Measurements from ENCODE around the gene GUCY2D. TPM values are rescaled to one million over a fixed set of nuclear protein-coding genes. Genes with fewer than 3 reads are reported as not detected.

GUCY2D gene
- total and polyA plus RNA-seq, 5 donors: 0.09 to 0.85 (median 0.27) TPM; not detected in 1

- intact Hi-C loops (cut with DNase I): loop anchor here in 3 of 4 donors (2.0 to 5.0 kb wide), 5 partner anchors 65 to 245 kb away; no protein-coding TSS in a partner anchor
- H3K4me3 ChIP-seq (ENCODE audit: low read length): no peak overlapping the region
- 85% methylated on average over 2 of the region's 2 CpGs for WGBS
- H3K27me3 ChIP-seq (ENCODE audit: control insufficient read depth, insufficient read depth): no peaks in the 10 kb centered on the region
- ATAC-seq (no peak), DNase-seq (no peak)
- H3K4me1 ChIP-seq (ENCODE audit: control insufficient read depth, insufficient read depth, low read length): peaks cover 1% of the 10 kb centered on the region
- H3K9me3 ChIP-seq (ENCODE audit: control insufficient read depth, low read length): no peaks in the 10 kb centered on the region
- H3K27ac ChIP-seq (ENCODE audit: low read length): no peak overlapping the region
Measured at GRCh38 chr17:7992516-7992915, 9.9 kb upstream of the GUCY2D start.

- intact Hi-C loops (cut with DNase I): loop anchor here in 3 of 4 donors (2.0 to 5.0 kb wide), 5 partner anchors 64 to 246 kb away; no protein-coding TSS in a partner anchor
- Histone ChIP-seq H3K27me3 (ENCODE audit: control insufficient read depth, insufficient read depth) (no peaks in the 10 kb centered on the region), H3K9me3 (ENCODE audit: control insufficient read depth, low read length) (no peaks in the 10 kb centered on the region), H3K4me3 (ENCODE audit: low read length) (no peak overlapping the region), H3K4me1 (ENCODE audit: control insufficient read depth, insufficient read depth, low read length) (peaks cover 1% of the 10 kb centered on the region), H3K27ac (ENCODE audit: low read length) (no peak overlapping the region)
- WGBS: 74% methylated on average over 3 of the region's 3 CpGs
- no peak for DNase-seq
- no peak for ATAC-seq
Measured at GRCh38 chr17:7992924-7993323, 9.5 kb upstream of the GUCY2D start.

- DNase-seq (no peak), ATAC-seq (no peak)
- 72% methylated on average over 27 of the region's 27 CpGs for WGBS
- Histone ChIP-seq H3K9me3 (ENCODE audit: control insufficient read depth, low read length) (no peaks in the 10 kb centered on the region), H3K27me3 (ENCODE audit: control insufficient read depth, insufficient read depth) (no peaks in the 10 kb centered on the region), H3K4me1 (ENCODE audit: control insufficient read depth, insufficient read depth, low read length) (peaks cover 1% of the 10 kb centered on the region), H3K27ac (ENCODE audit: low read length) (peak overlapping the region; percentile 2), H3K4me3 (ENCODE audit: low read length) (no peak overlapping the region)
- intact Hi-C loops (cut with DNase I): loop anchor here in 3 of 4 donors (2.0 to 5.0 kb wide), 5 partner anchors 63 to 247 kb away; no protein-coding TSS in a partner anchor
Measured at GRCh38 chr17:7993972-7994589, 8.3 kb upstream of the GUCY2D start.

- no peaks in the 10 kb centered on the region for H3K27me3 ChIP-seq (ENCODE audit: control insufficient read depth, insufficient read depth)
- no peak overlapping the region for H3K27ac ChIP-seq (ENCODE audit: low read length)
- intact Hi-C loops (cut with DNase I): no loop called here
- peaks cover 1% of the 10 kb centered on the region for H3K4me1 ChIP-seq (ENCODE audit: control insufficient read depth, insufficient read depth, low read length)
- 94% methylated on average over 2 of the region's 2 CpGs for WGBS
- DNase-seq (no peak), ATAC-seq (no peak)
- no peaks in the 10 kb centered on the region for H3K9me3 ChIP-seq (ENCODE audit: control insufficient read depth, low read length)
- H3K4me3 ChIP-seq (ENCODE audit: low read length): no peak overlapping the region
Measured at GRCh38 chr17:7995724-7996123, 6.7 kb upstream of the GUCY2D start.

GRCh38 chr17:7997186-7997585, 5.2 kb upstream of the GUCY2D start:
- Histone ChIP-seq H3K4me3 (ENCODE audit: low read length) (no peak overlapping the region), H3K27me3 (ENCODE audit: control insufficient read depth, insufficient read depth) (no peaks in the 10 kb centered on the region), H3K4me1 (ENCODE audit: control insufficient read depth, insufficient read depth, low read length) (peaks cover 1% of the 10 kb centered on the region), H3K27ac (ENCODE audit: low read length) (peak overlapping the region; percentile 59), H3K9me3 (ENCODE audit: control insufficient read depth, low read length) (no peaks in the 10 kb centered on the region)
- DNase-seq: no peak
- peak; percentile 56 to 63 for ATAC-seq
- 20% methylated on average over 5 of the region's 5 CpGs for WGBS
- intact Hi-C loops (cut with DNase I): no loop called here

GRCh38 chr17:8002721-8003593, 542 bp downstream of the GUCY2D start:
- intact Hi-C loops (cut with DNase I): no loop called here
- H3K9me3 ChIP-seq (ENCODE audit: control insufficient read depth, low read length): no peaks in the 10 kb centered on the region
- peak; percentile 45 to 48 for ATAC-seq

GRCh38 chr17:8003594-8004181, 1.3 kb downstream of the GUCY2D start:
- DNase-seq (no peak), ATAC-seq (peak; percentile 17 to 33)
- no peak overlapping the region for H3K4me3 ChIP-seq (ENCODE audit: low read length)
- no peaks in the 10 kb centered on the region for H3K9me3 ChIP-seq (ENCODE audit: control insufficient read depth, low read length)
- 57% methylated on average over 44 of the region's 44 CpGs for WGBS
- H3K4me1 ChIP-seq (ENCODE audit: control insufficient read depth, insufficient read depth, low read length): no peaks in the 10 kb centered on the region
- no peaks in the 10 kb centered on the region for H3K27me3 ChIP-seq (ENCODE audit: control insufficient read depth, insufficient read depth)
- H3K27ac ChIP-seq (ENCODE audit: low read length): no peak overlapping the region
- intact Hi-C loops (cut with DNase I): no loop called here

More at GRCh38 chr17:8002721-8003593, 542 bp downstream of the GUCY2D start:
- no peak for DNase-seq
- WGBS: 6% methylated on average over 92 of the region's 92 CpGs
- Histone ChIP-seq H3K27me3 (ENCODE audit: control insufficient read depth, insufficient read depth) (no peaks in the 10 kb centered on the region), H3K4me1 (ENCODE audit: control insufficient read depth, insufficient read depth, low read length) (no peaks in the 10 kb centered on the region), H3K4me3 (ENCODE audit: low read length) (peak overlapping the region; percentile 35), H3K27ac (ENCODE audit: low read length) (no peak overlapping the region)

- intact Hi-C loops (cut with DNase I): no loop called here
- H3K9me3 ChIP-seq (ENCODE audit: control insufficient read depth, low read length): no peaks in the 10 kb centered on the region
- no peaks in the 10 kb centered on the region for H3K27me3 ChIP-seq (ENCODE audit: control insufficient read depth, insufficient read depth)
- ATAC-seq: no peak
- no peak overlapping the region for H3K4me3 ChIP-seq (ENCODE audit: low read length)
- DNase-seq: no peak
- whole genome bisulfite sequencing: 92% methylated on average over 6 of the region's 6 CpGs
- no peak overlapping the region for H3K27ac ChIP-seq (ENCODE audit: low read length)
- no peaks in the 10 kb centered on the region for H3K4me1 ChIP-seq (ENCODE audit: control insufficient read depth, insufficient read depth, low read length)
Measured at GRCh38 chr17:8004899-8005298, 2.5 kb downstream of the GUCY2D start.

GRCh38 chr17:8005357-8005756, 2.9 kb downstream of the GUCY2D start:
- no peaks in the 10 kb centered on the region for H3K27me3 ChIP-seq (ENCODE audit: control insufficient read depth, insufficient read depth)
- ATAC-seq (no peak), DNase-seq (no peak)
- H3K9me3 ChIP-seq (ENCODE audit: control insufficient read depth, low read length): no peaks in the 10 kb centered on the region
- H3K27ac ChIP-seq (ENCODE audit: low read length): no peak overlapping the region
- H3K4me3 ChIP-seq (ENCODE audit: low read length): no peak overlapping the region
- H3K4me1 ChIP-seq (ENCODE audit: control insufficient read depth, insufficient read depth, low read length): no peaks in the 10 kb centered on the region
- intact Hi-C loops (cut with DNase I): no loop called here
- 92% methylated on average over 1 of the region's 1 CpG for WGBS

GRCh38 chr17:8005967-8006730, 3.7 kb downstream of the GUCY2D start:
- WGBS: 93% methylated on average over 30 of the region's 30 CpGs
- H3K4me1 ChIP-seq (ENCODE audit: control insufficient read depth, insufficient read depth, low read length): no peaks in the 10 kb centered on the region
- no peak overlapping the region for H3K27ac ChIP-seq (ENCODE audit: low read length)
- no peaks in the 10 kb centered on the region for H3K27me3 ChIP-seq (ENCODE audit: control insufficient read depth, insufficient read depth)
- intact Hi-C loops (cut with DNase I): no loop called here
- H3K4me3 ChIP-seq (ENCODE audit: low read length): no peak overlapping the region
- no peak for ATAC-seq
- no peaks in the 10 kb centered on the region for H3K9me3 ChIP-seq (ENCODE audit: control insufficient read depth, low read length)
- DNase-seq: no peak
